HEK293 (cell line): Measurements from ENCODE around the gene LMO7.

Experiments
- CTCF ChIA-PET: fragments of 350-600 bp; formaldehyde crosslinking; extraction: SDS; loops from one replicate; lab custom pipeline; 2021; ENCODE audit warnings: antibody characterized with exemption; lab: Yijun Ruan, JAX
- POLR2A ChIA-PET: fragments of 300-600 bp; formaldehyde crosslinking; extraction: SDS; loops from one replicate; lab custom pipeline; 2020; ENCODE audit warnings: antibody characterized with exemption, inconsistent platforms; lab: Yijun Ruan, JAX
- H3K27ac ChIP-seq: fragments of 200-500 bp; sonication (Bioruptor generic); 2 replicates; pipeline ENCODE4 v1.5.1; 2014; ENCODE audit warnings: low read depth, low read length, control low read depth, inconsistent platforms; ENCODE audit errors: extremely low read depth
- H3K36me3 ChIP-seq, 2 experiments: fragments of 200-500 bp in 1 of 2; sonication (Bioruptor generic) in 1 of 2; 1 replicate in 1 of 2; 2 replicates in 1 of 2; pipeline ENCODE4 v1.5.1; 2014 to 2017; ENCODE audit warnings: inconsistent platforms in 2 of 2, low read length in 2 of 2; ENCODE audit not compliant: control insufficient read depth in 2 of 2, insufficient read depth in 1 of 2
- H3K4me1 ChIP-seq: fragments of 200-500 bp; sonication (Bioruptor generic); 2 replicates; pipeline ENCODE4 v1.5.1; 2014; ENCODE audit warnings: mild to moderate bottlenecking, low read length, inconsistent platforms; ENCODE audit not compliant: control insufficient read depth, insufficient read depth
- H3K4me3 ChIP-seq: 2 replicates; pipeline ENCODE4 v1.5.1; 2011; ENCODE audit warnings: low read depth, mild to moderate bottlenecking, control low read depth, low read length, moderate library complexity
- H3K9me3 ChIP-seq: fragments of 200-500 bp; sonication (Bioruptor generic); 2 replicates; pipeline ENCODE4 v1.5.1; 2014; ENCODE audit warnings: low read depth, low read length, inconsistent platforms; ENCODE audit not compliant: control insufficient read depth, insufficient read depth
- BCL6B ChIP-seq: fragments of 450-650 bp; formaldehyde crosslinking; IDR thresholded peaks from 2 replicates; pipeline ENCODE4 v1.5.1; 2017; ENCODE audit warnings: missing biosample characterization, missing genetic modification characterization
- EGR2 ChIP-seq: fragments of 450-650 bp; formaldehyde crosslinking; IDR thresholded peaks from 2 replicates; pipeline ENCODE4 v1.5.1; 2016; ENCODE audit warnings: low read depth, missing biosample characterization, missing genetic modification characterization
- HOXD13 ChIP-seq: sonication (generic); formaldehyde crosslinking; IDR thresholded peaks from 2 replicates; pipeline ENCODE4 v1.8.0; 2022; ENCODE audit warnings: missing genetic modification reagents, borderline replicate concordance
- IKZF3 ChIP-seq: fragments of 450-650 bp; IDR thresholded peaks from 2 replicates; pipeline ENCODE4 v1.5.0; 2018; ENCODE audit warnings: missing biosample characterization, mild to moderate bottlenecking, missing genetic modification characterization, moderate library complexity
- KLF7 ChIP-seq: fragments of 450-650 bp; formaldehyde crosslinking; IDR thresholded peaks from 2 replicates; pipeline ENCODE4 v1.5.1; 2016; ENCODE audit warnings: missing biosample characterization, missing genetic modification characterization, borderline replicate concordance
- KLF8 ChIP-seq: fragments of 450-650 bp; formaldehyde crosslinking; IDR thresholded peaks from 2 replicates; pipeline ENCODE4 v1.5.1; 2016; ENCODE audit warnings: missing biosample characterization, missing genetic modification characterization
- OVOL3 ChIP-seq: fragments of 450-650 bp; formaldehyde crosslinking; IDR thresholded peaks from 2 replicates; pipeline ENCODE4 v1.5.1; 2016; ENCODE audit warnings: missing biosample characterization, missing genetic modification characterization
- SETDB1 ChIP-seq: IDR thresholded peaks from one replicate; pipeline ENCODE4 v1.6.1; 2017; ENCODE audit warnings: mild to moderate bottlenecking, low read length, moderate library complexity, mixed read lengths; ENCODE audit not compliant: insufficient read length
- ZBTB1 ChIP-seq: fragments of 450-650 bp; formaldehyde crosslinking; IDR thresholded peaks from 2 replicates; pipeline ENCODE4 v1.5.1; 2016; ENCODE audit warnings: missing biosample characterization, missing genetic modification characterization
- ZBTB11 ChIP-seq: fragments of 450-650 bp; formaldehyde crosslinking; conservative IDR thresholded peaks from 2 replicates; pipeline ENCODE4 v1.5.1; 2016; ENCODE audit warnings: low read depth, missing biosample characterization, missing genetic modification characterization
- ZNF121 ChIP-seq: fragments of 450-650 bp; formaldehyde crosslinking; IDR thresholded peaks from 2 replicates; pipeline ENCODE4 v1.5.1; 2016; ENCODE audit warnings: missing biosample characterization, missing genetic modification characterization
- ZNF146 ChIP-seq: fragments of 450-650 bp; formaldehyde crosslinking; IDR thresholded peaks from 2 replicates; pipeline ENCODE4 v1.5.1; 2016; ENCODE audit warnings: missing biosample characterization, missing genetic modification characterization
- ZNF157 ChIP-seq: fragments of 450-650 bp; formaldehyde crosslinking; IDR thresholded peaks from 2 replicates; pipeline ENCODE4 v1.5.1; 2016; ENCODE audit warnings: missing biosample characterization, missing genetic modification characterization
- ZNF19 ChIP-seq: fragments of 450-650 bp; formaldehyde crosslinking; IDR thresholded peaks from 2 replicates; pipeline ENCODE4; 2016; ENCODE audit warnings: missing biosample characterization, missing genetic modification characterization, low read depth
- ZNF248 ChIP-seq: fragments of 450-650 bp; formaldehyde crosslinking; IDR thresholded peaks from 2 replicates; pipeline ENCODE4 v1.5.1; 2017; ENCODE audit warnings: missing biosample characterization, missing genetic modification characterization
- ZNF280D ChIP-seq: fragments of 450-650 bp; formaldehyde crosslinking; IDR thresholded peaks from 2 replicates; pipeline ENCODE4 v1.5.1; 2016; ENCODE audit warnings: missing biosample characterization, missing genetic modification characterization
- ZNF473 ChIP-seq: fragments of 450-650 bp; formaldehyde crosslinking; IDR thresholded peaks from 2 replicates; pipeline ENCODE4 v1.5.1; 2017; ENCODE audit warnings: missing biosample characterization, missing genetic modification characterization
- ZNF48 ChIP-seq: fragments of 450-650 bp; formaldehyde crosslinking; IDR thresholded peaks from 2 replicates; pipeline ENCODE4 v1.5.1; 2016; ENCODE audit warnings: missing biosample characterization, missing genetic modification characterization
- ZNF560 ChIP-seq: fragments of 450-650 bp; formaldehyde crosslinking; IDR thresholded peaks from 2 replicates; pipeline ENCODE4 v1.5.1; 2017; ENCODE audit warnings: missing biosample characterization, missing genetic modification characterization, borderline replicate concordance
- ZNF561 ChIP-seq: fragments of 450-650 bp; IDR thresholded peaks from 2 replicates; pipeline ENCODE4 v1.5.1; 2018; ENCODE audit warnings: missing biosample characterization, missing genetic modification characterization, borderline replicate concordance
- ZNF624 ChIP-seq: fragments of 450-650 bp; formaldehyde crosslinking; IDR thresholded peaks from 2 replicates; pipeline ENCODE4 v1.5.1; 2017; ENCODE audit warnings: missing biosample characterization, missing genetic modification characterization
- ZNF785 ChIP-seq: fragments of 450-650 bp; formaldehyde crosslinking; IDR thresholded peaks from 2 replicates; pipeline ENCODE4 v1.5.1; 2016; ENCODE audit warnings: missing biosample characterization, missing genetic modification characterization
- ZNF791 ChIP-seq: fragments of 450-650 bp; formaldehyde crosslinking; IDR thresholded peaks from 2 replicates; pipeline ENCODE4 v1.5.1; 2016; ENCODE audit warnings: missing biosample characterization, missing genetic modification characterization
- ZNF830 ChIP-seq: fragments of 450-650 bp; IDR thresholded peaks from 2 replicates; pipeline ENCODE4 v1.5.0; 2018; ENCODE audit warnings: missing biosample characterization, missing genetic modification characterization, low read depth, mild to moderate bottlenecking, moderate library complexity
- TF ChIP-seq, protein P1 (sequence below): fragments of 450-650 bp; IDR thresholded peaks from 2 replicates; pipeline ENCODE4 v1.5.1; 2018; ENCODE audit warnings: missing biosample characterization, missing genetic modification characterization
- TF ChIP-seq, protein P2 (sequence below): fragments of 450-650 bp; formaldehyde crosslinking; IDR thresholded peaks from 2 replicates; pipeline ENCODE4 v1.5.1; 2016; ENCODE audit warnings: missing biosample characterization, missing genetic modification characterization
- TF ChIP-seq, protein P3 (sequence below): IDR thresholded peaks from 2 replicates; pipeline ENCODE4 v1.6.1; 2011; ENCODE audit warnings: mild to moderate bottlenecking, low read depth, low read length, borderline replicate concordance

Gene LMO7

GRCh38 chr13:75825594-75825993 lies 189.5 kb downstream of the LMO7 start:
- Histone ChIP-seq H3K4me1 (no peaks in the 10 kb centered on the region), H3K36me3 (peaks cover 0 to 20% of the 10 kb centered on the region in 2 experiments; a peak in 1 of 3 replicates), H3K27ac (no peak overlapping the region), H3K4me3 (no peak overlapping the region), H3K9me3 (no peaks in the 10 kb centered on the region)
- POLR2A ChIA-PET: no interaction called here
- CTCF ChIA-PET: no interaction called here
- no peak for TF ChIP-seq OVOL3 (tag by site-specific recombination)
- no peak for TF ChIP-seq ZNF48 (tag by site-specific recombination)
- TF ChIP-seq ZNF624 (tag by site-specific recombination): no peak
- no peak for TF ChIP-seq ZBTB11
- no peak for TF ChIP-seq KLF8
- TF ChIP-seq ZNF830 (tag by site-specific recombination): no peak
- TF ChIP-seq ZNF473: no peak
- no peak for TF ChIP-seq ZNF561 (tag by site-specific recombination)
- no peak for TF ChIP-seq ZBTB1 (tag by site-specific recombination)
- no peak for TF ChIP-seq ZNF560
- TF ChIP-seq SETDB1: no peak
- TF ChIP-seq, protein P1, sequence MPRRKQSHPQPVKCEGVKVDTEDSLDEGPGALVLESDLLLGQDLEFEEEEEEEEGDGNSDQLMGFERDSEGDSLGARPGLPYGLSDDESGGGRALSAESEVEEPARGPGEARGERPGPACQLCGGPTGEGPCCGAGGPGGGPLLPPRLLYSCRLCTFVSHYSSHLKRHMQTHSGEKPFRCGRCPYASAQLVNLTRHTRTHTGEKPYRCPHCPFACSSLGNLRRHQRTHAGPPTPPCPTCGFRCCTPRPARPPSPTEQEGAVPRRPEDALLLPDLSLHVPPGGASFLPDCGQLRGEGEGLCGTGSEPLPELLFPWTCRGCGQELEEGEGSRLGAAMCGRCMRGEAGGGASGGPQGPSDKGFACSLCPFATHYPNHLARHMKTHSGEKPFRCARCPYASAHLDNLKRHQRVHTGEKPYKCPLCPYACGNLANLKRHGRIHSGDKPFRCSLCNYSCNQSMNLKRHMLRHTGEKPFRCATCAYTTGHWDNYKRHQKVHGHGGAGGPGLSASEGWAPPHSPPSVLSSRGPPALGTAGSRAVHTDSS: no peak
- TF ChIP-seq ZNF146: no peak
- TF ChIP-seq IKZF3 (tag by site-specific recombination): no peak

- ChIA-PET POLR2A (no interaction called here), CTCF (no interaction called here)
- no peak overlapping the region for H3K27ac ChIP-seq
- H3K9me3 ChIP-seq: no peaks in the 10 kb centered on the region
- no peaks in the 10 kb centered on the region for H3K4me1 ChIP-seq
- H3K4me3 ChIP-seq: no peak overlapping the region
- H3K36me3 ChIP-seq: peaks cover 0 to 16% of the 10 kb centered on the region in 2 experiments; a peak in 1 of 3 replicates
- TF ChIP-seq ZNF121 (tag by site-specific recombination) (no peak), EGR2 (tag by site-specific recombination) (no peak), ZNF791 (tag by site-specific recombination) (no peak), ZNF280D (tag by site-specific recombination) (no peak), ZNF146 (no peak), KLF7 (tag by site-specific recombination) (no peak), ZNF248 (tag by site-specific recombination) (no peak), ZNF785 (tag by site-specific recombination) (no peak), ZNF157 (tag by site-specific recombination) (no peak), HOXD13 (CRISPR knock-in tag) (no peak), BCL6B (tag by site-specific recombination) (no peak), ZNF19 (no peak)
- TF ChIP-seq, protein P2, sequence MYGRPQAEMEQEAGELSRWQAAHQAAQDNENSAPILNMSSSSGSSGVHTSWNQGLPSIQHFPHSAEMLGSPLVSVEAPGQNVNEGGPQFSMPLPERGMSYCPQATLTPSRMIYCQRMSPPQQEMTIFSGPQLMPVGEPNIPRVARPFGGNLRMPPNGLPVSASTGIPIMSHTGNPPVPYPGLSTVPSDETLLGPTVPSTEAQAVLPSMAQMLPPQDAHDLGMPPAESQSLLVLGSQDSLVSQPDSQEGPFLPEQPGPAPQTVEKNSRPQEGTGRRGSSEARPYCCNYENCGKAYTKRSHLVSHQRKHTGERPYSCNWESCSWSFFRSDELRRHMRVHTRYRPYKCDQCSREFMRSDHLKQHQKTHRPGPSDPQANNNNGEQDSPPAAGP (tag by site-specific recombination): no peak
- TF ChIP-seq, protein P3, sequence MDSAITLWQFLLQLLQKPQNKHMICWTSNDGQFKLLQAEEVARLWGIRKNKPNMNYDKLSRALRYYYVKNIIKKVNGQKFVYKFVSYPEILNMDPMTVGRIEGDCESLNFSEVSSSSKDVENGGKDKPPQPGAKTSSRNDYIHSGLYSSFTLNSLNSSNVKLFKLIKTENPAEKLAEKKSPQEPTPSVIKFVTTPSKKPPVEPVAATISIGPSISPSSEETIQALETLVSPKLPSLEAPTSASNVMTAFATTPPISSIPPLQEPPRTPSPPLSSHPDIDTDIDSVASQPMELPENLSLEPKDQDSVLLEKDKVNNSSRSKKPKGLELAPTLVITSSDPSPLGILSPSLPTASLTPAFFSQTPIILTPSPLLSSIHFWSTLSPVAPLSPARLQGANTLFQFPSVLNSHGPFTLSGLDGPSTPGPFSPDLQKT: no peak
Measured at GRCh38 chr13:75826391-75826790, 190.3 kb downstream of the LMO7 start.
